HG03139 (cell line): ENCODE results near the gene ALCAM.

Source experiments
- ATAC-seq: cut with Tn5 transposase; IDR thresholded peaks from one replicate; pipeline ENCODE4 v1.9.1; 2021; ENCODE audit not compliant: unreplicated experiment

The ALCAM gene

DNA sequence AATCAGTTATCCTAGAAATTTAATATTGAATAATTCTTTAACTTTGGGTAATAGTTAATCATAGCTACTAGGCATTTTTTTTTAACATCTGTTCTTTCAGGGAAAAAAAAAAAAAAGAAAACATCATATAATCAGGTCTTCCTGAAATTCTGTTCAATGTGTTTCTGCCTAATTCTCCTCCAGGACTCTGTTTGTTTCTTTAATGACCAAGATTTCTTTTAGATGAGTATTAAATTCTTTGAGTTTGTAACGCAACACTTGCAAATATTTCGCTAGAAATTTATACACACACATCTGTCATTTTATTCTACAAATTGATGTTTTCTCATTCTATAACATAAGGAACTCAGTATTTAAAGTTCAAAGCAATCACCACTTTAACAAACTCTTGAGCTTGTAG is 56.7 kb downstream of the ALCAM start:
- ATAC-seq = no peak

DNA sequence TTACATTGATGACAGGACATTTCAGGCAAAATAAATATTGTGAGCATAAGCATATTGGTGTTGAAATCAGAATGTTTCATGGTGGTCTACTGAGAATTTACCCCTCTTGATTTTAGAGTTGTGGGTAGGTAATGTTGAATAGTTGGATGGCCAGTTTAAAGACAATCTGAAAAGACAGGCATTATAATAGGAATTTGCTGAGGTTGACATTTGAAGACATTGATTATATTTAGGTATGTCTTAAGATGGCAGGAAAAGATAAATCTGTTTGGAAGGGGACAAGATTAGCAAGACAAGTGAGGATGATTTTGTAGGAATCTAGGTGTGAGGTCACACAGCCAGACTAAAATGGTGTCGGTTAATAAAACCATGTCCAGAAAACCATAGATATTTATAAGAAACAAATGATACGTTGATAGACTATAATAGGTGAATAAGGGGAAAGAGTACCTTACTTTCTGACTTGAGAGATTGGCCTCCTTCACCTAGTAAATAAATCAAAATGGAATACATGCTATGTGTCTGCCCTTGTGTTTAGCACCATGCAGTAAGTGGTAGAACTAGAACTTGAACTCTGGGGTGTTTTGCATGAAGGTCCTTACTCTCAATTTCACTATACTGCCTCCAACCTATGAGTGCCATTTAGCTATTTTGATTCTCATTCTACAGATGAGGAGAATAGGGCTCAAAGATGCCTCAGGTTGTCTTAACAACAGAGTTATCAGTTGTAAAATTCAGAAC is 57.9 kb downstream of the ALCAM start:
- ATAC-seq = no peak

DNA sequence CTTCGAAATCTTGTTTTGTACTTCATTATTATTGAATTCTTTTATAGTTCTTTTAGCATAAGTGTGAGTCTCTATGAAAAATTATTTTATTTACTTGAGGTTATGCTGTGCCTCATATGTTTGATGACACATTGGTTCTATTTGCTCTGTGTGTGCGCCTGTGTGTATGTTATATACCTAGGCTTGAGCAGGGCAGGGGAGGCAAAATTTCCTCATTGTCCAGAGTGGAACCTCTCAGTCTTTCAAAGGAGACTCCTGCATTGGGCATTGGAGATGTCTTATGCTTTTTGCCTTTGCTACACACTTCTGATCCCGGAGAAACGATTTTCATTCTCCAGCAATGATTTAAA is 58.4 kb downstream of the ALCAM start:
- no peak for ATAC-seq

DNA sequence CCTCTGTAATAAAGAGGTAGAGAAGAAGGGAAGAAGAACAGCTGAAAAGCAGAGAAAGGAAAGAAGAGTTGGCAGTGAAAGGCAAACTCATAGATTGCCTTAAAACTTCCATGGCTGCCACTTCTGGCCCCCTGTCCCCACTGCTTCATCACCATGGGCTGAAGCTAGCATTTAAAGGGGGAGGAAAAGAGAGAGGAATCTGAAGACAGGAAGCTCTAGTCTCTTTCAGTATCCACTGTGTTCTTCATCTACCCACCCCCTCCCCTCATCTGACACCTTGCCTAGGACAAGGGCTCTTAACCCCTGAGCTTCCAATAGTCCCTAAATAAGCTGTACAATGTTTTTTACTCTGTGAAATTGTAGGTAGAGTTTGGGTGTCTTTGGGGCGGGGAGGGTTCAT is 60.6 kb downstream of the ALCAM start:
- ATAC-seq = no peak

DNA sequence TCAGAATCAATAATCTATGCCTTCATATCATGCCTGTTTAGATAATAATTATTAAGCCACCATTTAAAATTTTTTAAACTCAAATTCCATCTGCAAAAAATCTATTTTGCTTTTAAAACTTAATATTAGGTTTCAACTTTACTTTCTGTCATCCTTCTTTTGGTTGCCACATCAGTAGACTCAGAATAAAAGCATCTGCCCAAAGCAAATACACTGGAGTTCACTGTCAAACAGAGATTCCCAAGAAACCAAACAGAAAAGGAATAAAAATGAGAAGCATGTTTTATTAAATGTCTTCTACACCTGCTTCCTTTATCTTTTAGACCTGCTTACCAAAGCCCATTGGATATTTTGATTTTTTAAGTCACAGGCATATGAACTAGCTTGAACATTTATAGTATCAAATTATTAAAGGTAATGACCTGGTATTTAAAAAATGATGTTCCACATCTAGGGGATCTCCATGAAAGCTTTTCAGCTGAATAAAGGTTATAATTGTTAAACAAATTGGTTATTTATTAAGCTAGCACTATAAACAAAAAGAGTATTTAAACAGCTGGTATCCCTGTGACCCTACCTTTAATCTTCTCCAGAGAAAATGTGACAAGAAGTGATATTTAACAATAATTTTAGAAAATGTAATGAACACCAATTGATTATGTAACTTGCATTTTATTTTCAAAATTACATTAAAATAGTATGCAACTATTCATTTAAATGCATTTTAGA is 62.5 kb downstream of the ALCAM start:
- no peak for ATAC-seq

DNA sequence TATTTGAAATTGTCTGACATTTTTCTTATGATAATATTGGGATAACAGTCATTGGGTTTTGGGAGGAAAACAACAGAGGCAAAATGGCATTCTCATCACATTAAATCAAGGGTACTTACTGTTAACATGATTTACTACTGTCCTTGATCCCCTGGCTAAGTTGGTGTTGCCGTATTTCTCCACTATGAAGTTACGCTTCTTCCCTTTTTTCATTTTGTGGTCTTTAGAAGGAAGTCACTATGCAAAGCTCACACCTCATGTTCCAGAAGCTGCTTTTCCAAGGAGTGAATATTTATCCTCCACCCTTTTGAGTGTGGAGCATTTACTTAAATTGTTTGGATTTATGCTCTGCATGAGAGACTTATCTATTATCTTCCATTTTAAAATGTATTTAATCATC is 63.7 kb downstream of the ALCAM start:
- no peak for ATAC-seq

DNA sequence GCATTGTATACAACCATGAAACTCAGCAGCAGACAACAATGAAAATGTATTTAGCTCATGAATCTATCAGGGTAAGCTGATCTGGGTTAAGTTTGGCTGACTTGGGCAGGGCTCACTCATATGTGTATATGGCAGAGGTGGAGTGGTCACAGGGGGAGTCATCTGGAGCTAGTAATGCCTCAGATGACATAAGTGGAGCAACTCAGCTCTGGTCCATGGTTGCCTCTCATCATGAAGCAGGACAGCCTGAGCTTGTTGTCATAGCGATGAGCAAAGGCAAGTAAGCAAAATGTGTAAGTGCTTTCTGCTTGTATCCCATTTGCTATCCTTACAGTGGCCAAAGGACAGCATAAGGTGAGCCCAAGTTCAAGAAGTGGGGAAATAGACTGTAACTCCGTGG is 64.5 kb downstream of the ALCAM start:
- no peak for ATAC-seq

DNA sequence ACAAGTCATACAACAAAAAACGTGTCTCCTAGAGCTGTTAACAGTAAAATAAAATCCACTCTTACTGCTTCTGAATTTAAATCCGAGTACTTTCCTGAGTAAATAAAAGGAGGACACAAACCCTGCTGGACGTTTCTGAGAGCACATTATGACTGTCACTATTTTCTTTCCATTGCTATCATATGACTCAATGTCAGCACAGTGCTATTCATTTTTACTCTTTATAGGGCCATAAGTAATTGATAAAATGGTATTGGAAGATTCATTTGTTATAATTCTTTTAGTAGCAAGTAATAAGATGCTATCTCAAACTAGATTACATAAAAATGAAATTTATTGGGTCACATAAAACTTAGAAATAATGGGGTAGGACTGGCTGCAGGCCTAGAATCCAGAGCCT is 68.6 kb downstream of the ALCAM start:
- ATAC-seq = no peak

DNA sequence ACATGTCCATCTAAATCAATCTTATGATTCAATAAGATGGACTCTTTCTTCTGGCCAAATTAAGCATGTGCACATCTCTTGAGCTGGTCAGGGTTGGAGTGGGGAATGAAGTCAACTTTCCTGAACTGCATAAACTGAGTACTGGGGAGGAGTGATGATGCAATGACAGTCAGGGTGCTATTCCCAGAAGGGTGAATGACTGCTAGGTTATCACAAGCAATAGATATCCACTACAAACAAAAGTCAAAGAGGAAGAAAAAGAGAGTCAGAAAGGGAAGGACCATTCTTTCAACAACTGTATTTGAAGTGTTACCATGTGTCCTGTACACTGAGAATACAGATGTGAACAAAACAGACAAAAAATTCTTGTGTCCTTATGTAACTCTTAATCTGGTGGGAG is 70.0 kb downstream of the ALCAM start:
- ATAC-seq = no peak

DNA sequence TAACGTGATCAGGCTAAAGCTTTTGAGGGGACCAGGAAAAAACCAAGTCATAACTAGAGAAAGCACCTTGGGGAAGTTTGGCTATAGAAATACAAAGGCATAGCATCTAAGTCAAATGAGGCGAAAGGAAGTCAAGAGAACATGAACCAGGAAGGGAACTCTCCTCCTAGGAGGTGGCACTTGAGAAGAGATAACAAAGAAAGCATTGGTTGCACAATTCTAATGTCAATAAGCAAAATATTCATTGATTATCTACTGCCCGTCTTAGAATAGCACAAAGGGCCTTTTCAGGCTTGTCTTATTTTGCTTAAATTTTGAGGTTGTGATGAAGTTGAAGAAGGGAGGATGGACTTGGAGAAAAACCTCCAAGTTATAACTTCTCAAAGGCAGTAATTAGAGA is 73.4 kb downstream of the ALCAM start:
- ATAC-seq = no peak

DNA sequence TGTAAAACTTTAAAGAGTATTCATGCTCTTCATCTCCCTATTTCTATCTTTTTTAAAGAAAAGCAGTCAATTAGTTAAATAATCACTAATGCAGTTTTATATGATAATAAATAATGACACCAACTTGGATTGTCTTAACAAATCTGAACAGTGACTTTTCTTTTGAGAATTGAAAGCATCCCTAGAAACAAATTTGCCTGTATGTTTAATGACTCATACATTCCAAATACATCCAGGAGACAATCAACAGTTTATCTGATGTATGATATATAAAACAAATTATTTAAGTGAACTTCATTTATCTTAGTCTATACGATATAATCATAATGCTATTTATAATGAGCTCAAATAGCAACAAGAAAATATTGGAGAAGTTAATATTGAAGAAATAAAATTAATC is 78.0 kb downstream of the ALCAM start:
- no peak for ATAC-seq

DNA sequence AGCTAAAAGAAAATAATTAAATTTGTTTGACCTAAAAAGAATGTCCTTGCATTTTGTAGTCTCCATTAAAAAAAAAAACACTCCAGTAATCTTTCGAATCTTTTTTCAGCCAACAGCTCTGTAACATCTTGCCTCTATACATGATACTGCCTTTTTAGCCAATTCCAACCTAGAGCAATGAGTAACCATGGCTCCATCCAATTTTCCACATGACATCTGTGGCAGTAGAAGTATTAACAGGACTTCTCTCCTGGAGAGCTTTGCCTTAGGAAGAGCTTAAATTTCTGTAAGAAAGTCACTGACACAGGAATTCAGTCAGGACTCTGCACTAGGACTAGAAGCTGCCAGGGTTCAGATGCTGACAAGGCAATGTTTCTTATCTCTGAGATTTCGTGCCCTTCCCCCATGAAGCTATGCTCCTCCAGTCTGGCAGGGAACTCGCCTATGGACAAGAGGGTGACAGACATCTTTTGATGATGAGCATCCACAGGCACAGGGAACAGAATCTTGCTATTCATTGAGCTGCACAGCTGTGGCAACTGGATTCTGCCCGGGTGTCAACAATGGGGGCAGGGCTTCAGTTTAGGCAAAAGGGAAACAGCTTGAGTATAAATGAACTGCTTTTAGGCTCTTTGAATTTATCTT is 81.8 kb downstream of the ALCAM start:
- no peak for ATAC-seq

DNA sequence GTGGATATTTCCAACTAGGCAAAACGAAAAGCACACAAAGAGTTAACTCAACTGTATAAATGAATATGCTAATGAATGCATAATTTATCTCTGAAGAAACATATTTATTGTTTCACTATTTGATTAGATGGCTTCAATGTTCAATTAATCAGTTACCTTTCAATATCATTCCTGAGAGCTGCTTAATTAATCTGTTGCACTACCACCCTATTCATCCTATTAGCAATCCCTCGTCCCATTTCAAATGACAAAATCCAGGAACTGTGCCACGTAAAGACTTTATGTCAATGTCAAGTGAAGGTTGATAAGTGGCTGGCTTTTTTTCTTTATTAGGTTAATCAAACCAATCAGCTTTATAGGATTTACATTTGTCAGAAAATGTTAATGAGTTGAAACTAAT is 82.7 kb downstream of the ALCAM start:
- ATAC-seq = no peak

DNA sequence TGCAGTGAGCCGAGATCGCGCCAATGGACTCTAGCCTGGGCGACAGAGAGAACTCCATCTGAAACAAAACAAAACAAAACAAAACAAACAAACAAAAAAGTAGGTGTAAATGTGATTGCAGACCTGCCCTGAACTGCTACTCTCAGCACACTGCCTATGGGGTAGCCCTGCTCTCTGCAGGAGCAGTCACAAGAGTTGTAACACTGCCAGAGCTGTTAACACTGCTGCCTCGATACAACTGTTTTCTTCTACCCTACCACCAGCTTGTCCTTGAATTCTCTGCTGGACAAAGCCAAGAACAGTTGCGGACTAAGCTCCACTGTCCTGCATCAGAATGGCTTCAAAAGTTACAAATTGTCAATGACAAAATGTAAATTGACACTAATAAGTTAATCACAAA is 89.3 kb downstream of the ALCAM start:
- ATAC-seq = no peak

DNA sequence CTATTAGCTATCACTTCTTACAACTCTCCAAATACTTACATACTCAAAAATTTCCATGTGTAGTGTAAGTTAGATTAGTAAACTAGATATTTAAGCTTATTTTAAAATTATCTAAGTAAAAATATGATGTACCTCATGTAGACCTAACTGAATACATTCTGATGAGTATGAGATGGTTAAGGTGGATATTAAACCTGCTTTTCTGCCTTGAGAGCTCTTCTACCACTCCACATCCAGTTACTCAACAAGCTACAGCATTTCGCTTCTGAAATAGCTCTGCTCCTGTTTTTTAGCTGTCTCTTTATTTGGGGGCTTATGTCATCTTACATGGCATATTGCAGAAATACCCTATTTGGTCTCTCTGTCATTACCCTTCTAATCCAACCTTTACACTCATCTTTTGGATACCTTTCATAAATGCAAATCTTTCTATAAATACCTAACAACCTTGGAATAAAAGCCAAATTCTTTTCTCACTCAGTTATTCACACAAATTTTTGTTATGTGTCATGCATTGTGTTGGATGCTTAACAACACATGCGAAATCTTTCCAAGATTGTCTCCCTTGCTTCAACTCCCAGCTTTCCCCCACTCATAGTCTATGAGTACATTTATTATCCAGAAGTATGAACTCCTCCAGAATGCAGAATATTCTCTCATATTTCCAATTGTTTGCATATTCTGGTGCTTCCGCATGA is 92.0 kb downstream of the ALCAM start:
- ATAC-seq = no peak

DNA sequence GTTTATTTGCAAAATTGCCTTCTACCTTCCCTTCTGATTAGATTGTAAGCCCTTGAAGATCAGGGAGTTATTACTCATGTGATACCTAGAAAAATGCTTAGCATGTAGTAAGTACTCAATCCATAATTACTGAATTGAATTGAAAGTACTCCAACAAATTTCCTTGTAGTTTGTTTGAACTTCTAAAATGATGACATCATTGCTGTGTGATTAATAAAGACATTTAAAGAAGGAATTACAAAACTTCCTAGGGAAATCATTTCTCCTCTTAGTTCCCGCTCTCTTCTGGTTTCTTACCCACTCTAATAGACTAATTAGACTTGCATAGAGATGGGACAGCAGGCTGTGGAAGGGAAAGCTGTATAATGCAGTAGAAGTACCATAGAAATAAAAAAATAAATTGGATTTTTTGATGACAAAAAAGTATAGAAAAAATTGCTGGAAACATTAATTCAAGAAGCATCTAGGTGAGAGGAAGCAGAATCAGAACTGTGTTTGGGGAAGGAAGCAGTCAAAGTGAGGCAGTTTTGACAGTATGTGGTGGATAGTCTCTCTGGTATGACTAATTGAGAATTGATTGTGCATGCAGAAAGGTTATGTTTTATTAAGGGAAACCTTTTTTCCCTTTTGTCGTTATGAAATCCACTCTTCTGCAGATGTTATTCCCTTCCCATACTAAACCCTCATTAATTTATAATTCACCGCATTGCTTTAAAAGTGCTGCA is 93.0 kb downstream of the ALCAM start:
- no peak for ATAC-seq

DNA sequence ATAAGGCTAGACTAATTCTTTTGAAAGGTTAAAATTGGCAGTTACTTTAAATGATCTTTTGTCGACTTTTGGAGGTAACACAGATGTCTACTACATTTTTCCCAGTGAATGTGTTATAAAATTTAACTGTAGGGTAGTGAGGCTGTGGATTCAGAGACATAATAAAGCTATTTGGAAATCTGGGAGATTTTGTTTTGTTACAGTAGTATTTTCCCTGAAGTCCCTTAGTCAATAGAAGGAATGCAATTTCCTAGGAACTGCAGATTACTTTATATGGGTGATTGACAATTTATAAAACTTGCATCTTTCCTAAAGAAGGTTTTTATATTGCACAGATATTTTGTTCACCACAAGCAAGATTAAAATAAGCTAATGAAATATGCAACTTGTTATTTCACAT is 96.9 kb downstream of the ALCAM start:
- ATAC-seq = no peak

DNA sequence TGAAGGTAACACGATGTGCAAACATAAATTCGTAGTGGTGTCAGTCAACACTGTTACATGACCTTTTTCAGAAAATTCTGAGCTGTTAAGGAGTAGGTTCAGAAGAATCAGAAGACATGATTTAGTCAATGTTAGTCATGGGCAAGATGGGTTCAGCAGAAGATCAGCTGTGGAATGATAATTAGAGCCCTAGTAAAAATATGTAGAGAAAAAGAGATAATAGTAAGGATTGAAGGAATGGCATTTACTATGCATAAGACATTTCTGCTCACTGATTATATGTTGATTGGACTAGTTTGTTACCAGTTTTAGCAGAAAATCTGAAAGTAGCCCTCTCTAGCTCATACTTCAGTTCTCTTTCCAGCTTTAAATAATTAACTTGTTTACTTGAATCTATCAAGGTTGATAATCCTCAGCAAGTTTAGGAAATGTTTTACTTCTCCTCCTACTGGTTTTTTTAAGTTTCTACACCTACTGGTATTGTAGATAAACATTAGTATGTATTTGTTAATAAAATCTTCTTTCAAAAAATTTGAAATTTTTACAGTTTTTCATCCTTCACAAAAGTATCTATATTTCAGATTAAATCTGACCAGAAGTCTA is 98.6 kb downstream of the ALCAM start:
- no peak for ATAC-seq

DNA sequence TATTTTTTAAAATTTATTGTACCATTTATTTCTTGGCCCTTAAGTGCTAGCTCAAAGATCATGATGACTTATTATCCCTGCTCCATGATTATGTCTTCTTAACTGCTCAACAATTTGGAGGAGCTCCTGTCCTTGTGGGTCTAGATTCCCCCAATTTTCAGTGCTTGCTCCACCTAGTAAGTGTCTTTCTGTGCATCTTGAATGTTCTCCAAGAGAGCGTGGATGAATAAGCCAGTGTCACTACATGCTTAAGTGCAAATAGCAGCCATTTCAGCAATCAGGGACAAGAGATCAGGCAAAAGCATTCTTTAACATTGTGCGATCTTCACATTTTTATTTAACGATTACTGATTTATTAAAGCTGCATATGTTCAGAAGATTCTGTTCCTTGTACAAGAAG is 99.4 kb downstream of the ALCAM start:
- no peak for ATAC-seq

DNA sequence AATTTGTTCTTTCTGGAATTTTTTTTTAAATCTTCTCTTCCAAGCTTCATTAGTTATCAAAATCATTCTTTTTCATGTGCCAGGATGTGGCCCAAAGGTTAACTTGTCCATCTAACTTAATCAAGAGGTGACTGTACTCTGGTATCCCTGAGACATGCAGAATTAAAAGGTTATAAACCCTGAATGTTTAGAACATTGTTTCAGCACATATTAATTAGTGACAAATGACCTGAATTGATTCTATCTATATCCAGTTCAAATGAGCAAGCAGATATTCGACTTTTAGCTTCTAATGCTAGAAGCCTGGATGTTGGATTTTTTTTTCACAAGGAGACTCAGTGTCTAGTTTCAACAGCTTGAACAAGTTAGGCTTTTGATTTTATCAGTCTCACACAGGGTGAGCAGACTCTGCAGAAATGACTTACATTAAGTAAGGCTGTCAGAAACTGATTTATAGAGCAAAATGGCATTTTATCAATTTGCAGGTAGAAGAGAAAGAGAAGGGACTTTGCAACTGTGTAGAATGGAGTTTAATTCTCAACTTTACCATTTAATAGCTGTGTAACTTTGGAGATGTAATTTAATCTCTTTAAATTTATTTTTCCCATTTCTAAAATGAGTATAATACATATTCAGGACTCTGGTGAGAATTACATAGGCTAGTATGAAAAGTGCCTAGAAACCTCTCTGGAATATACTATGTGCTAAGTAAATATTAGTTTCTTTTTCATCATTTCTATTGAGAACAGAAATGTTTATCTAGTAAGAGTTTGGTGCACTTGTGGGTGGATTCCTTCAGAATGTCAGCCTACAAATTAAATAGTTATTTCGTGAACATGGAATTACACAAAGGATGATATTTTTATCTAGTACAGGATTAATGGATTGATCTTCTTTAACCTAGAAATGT is 100.0 kb downstream of the ALCAM start:
- no peak for ATAC-seq
